Measurements from ENCODE around the gene LRRK1. TPM values are rescaled to one million over a fixed set of nuclear protein-coding genes. Genes with fewer than 3 reads are reported as not detected.
A peak's percentile ranks its signal among the peaks of the same experiment; 100 is the strongest.

LRRK1 gene
- total RNA-seq, 4 donors from 2014 or later, result 12.1 to 23.8 (median 15.2) TPM

DNA sequence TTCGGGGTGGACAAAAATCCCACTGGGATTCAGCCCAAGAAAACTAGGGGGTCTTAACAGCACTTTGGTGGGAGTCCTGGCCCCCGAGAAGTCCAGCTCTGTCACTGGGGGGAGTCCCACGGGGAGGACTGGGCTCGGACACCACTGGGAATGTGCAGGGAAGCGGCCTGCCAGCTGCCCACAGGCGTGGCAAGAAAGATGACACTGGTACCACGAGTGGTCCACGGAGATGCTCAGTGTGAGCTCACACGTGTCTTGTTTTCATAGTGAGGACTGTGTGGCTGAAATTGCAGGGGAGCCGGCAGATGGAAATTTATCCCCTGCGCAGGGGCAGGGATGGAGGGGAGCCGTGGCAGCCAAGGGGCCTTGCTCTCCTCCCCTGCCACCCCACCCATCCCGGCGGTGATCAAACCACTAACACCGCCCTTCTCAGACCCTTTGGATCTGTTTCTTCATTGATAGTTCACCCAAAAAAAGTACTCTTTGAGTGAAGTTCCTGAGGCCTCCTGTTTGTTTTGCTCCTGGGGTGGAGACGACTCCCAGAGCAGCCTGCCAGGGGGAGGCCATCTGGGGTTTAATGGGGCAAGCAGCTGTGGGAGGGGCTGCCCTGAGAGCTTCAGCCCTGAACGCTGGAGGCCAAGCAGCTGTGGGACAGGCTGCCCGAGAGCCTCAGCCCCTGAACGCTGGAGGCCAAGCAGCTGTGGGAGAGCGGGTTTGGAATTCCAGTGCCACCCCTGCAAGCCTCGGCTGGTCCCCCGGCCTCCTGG is 130.9 kb downstream of the LRRK1 start:
- H3K4me1 ChIP-seq, result no peaks in the 10 kb centered on the region
- H3K27ac ChIP-seq, result peak overlapping the region in 2 of 4 donors; percentile 14 to 40
- peaks cover 0 to 64% of the 10 kb centered on the region in 2 donors for H3K36me3 ChIP-seq
- H3K4me3 ChIP-seq, result no peak overlapping the region
- TF ChIP-seq POLR2AphosphoS5 (IDR thresholded peaks at IDR 0.05) (no peak), POLR2A (IDR thresholded peaks at IDR 0.05) (no peak), EP300 (IDR thresholded peaks at IDR 0.05) (no peak)
- TF ChIP-seq, protein P1, sequence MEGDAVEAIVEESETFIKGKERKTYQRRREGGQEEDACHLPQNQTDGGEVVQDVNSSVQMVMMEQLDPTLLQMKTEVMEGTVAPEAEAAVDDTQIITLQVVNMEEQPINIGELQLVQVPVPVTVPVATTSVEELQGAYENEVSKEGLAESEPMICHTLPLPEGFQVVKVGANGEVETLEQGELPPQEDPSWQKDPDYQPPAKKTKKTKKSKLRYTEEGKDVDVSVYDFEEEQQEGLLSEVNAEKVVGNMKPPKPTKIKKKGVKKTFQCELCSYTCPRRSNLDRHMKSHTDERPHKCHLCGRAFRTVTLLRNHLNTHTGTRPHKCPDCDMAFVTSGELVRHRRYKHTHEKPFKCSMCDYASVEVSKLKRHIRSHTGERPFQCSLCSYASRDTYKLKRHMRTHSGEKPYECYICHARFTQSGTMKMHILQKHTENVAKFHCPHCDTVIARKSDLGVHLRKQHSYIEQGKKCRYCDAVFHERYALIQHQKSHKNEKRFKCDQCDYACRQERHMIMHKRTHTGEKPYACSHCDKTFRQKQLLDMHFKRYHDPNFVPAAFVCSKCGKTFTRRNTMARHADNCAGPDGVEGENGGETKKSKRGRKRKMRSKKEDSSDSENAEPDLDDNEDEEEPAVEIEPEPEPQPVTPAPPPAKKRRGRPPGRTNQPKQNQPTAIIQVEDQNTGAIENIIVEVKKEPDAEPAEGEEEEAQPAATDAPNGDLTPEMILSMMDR (IDR thresholded peaks at IDR 0.05), result no peak
- H3K27me3 ChIP-seq, result no peaks in the 10 kb centered on the region
- H3K9me3 ChIP-seq, result no peaks in the 10 kb centered on the region
- peak; percentile 60 for ATAC-seq
- 61 to 83% methylated on average over 7 to 8 of the region's 22 CpGs for WGBS, 2 donors (ENCODE audit: low coverage in 1 of 2)

DNA sequence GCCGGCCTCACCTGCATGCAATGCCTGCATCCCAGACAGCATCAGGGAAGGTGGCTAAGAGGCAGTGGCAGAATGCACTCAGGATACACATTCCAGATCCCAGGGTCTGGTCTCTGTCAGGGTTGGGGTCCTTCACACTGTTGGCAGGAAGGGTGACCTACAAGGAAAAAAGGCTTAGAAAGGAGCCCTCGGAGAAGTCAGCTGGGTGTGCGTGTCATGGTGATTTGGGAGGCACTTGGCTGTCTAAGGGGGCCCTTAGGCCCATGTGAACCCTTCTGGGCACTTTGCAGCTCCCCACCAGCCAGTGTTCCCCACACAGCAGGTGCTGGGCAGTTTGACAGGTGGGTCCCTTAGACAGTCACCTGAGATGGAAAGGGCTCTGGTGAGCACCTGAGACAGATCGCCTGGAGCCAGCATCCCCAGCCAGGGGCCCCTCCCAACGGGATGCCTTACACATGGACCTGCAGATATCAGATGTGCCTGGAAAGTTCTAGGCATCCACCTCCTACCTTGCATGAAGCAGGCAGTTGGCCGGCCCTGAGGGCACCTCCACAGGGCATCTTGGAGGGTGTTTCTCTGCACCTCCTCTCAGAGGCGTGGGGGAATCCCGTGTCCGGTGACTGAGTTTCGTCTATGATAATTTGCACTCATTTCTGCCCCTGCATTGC is 131.6 kb downstream of the LRRK1 start:
- Histone ChIP-seq H3K4me1 (no peaks in the 10 kb centered on the region), H3K27me3 (no peaks in the 10 kb centered on the region), H3K4me3 (no peak overlapping the region), H3K9me3 (no peaks in the 10 kb centered on the region), H3K36me3 (peaks cover 0 to 71% of the 10 kb centered on the region in 2 donors), H3K27ac (no peak overlapping the region)
- no peak for TF ChIP-seq POLR2A (IDR thresholded peaks at IDR 0.05)
- no peak for TF ChIP-seq POLR2AphosphoS5 (IDR thresholded peaks at IDR 0.05)
- TF ChIP-seq EP300 (IDR thresholded peaks at IDR 0.05), result no peak
- TF ChIP-seq, protein P1 (IDR thresholded peaks at IDR 0.05), result no peak
- WGBS, 2 donors (ENCODE audit: low coverage in 1 of 2), result 50 to 85% methylated on average over 1 to 5 of the region's 10 CpGs
- ATAC-seq, result no peak

DNA sequence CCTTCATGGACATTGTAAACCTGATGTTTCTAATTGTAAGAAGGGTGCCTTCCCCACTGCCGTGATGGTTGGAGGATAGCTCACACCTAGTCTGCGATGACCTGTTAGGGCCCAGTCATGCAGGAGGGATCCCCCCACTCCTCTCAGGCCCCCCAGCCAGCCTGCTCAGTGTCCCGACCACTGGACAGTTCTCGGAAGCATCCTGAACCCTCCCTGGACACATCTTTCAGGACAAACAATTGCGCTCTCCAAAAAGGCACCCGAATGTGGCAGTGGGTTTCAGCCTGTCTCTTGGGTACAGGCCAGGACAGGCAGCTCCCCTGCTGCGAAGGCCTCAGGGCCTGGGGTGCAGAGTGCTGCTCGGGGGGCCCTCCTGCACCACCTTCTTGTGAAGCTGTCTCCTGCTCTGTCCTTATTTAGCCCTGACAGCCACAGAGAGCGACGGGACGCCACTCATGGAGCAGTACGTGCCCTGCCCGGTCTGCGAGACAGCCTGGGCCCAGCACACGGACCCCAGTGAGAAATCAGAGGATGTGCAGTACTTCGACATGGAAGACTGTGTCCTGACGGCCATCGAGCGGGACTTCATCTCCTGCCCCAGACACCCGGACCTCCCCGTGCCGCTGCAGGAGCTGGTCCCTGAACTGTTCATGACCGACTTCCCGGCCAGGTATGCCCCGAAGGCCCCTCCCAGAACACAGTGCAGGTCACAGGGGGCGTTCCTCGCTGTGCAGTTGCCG is 132.3 kb downstream of the LRRK1 start:
- WGBS, 2 donors (ENCODE audit: low coverage in 1 of 2), result 83 to 93% methylated on average over 1 to 3 of the region's 28 CpGs
- no peaks in the 10 kb centered on the region for H3K4me1 ChIP-seq
- ATAC-seq, result no peak

DNA sequence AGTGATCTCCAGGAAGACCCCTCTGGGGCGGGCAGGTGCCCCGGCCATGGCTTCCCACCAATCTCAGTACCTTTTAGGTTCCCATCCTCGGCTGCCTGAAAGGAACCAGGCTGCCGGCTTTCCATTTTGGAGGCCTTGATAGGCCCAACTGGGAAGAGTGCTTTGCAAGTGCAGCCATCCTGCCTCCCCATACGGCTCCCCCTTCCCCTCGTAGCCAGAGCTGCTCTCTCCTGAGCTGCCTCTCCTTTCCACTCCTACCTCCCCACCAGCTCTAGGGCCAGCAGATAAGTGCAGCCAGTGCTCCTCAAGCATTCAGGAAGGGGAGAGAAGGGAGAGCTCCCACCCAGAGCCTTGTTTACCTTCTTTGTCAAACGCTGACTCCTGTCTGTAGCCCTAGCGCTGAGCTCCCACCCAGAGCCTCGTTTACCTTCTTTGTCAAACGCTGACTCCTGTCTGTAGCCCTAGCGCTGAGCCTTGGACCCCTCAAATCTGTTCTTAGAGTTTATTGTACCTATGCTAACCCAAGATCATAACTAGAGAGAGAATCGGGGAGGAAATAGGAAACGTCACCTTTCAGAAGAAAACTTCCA is 133.0 kb downstream of the LRRK1 start:
- 68 to 79% methylated on average over 4 to 6 of the region's 13 CpGs for WGBS, 2 donors (ENCODE audit: low coverage in 1 of 2)
- Histone ChIP-seq H3K4me1 (no peaks in the 10 kb centered on the region), H3K9me3 (no peaks in the 10 kb centered on the region), H3K4me3 (no peak overlapping the region), H3K27ac (no peak overlapping the region), H3K36me3 (peaks cover 0 to 75% of the 10 kb centered on the region in 2 donors), H3K27me3 (no peaks in the 10 kb centered on the region)
- ATAC-seq, result no peak
- TF ChIP-seq, protein P1 (IDR thresholded peaks at IDR 0.05), result no peak
- TF ChIP-seq POLR2A (IDR thresholded peaks at IDR 0.05) (no peak), POLR2AphosphoS5 (IDR thresholded peaks at IDR 0.05) (no peak), EP300 (IDR thresholded peaks at IDR 0.05) (no peak)

More for the DNA sequence above, 132.3 kb downstream of the LRRK1 start:
- H3K36me3 ChIP-seq, result peaks cover 0 to 71% of the 10 kb centered on the region in 2 donors
- H3K27me3 ChIP-seq, result no peaks in the 10 kb centered on the region
- no peak overlapping the region for H3K27ac ChIP-seq
- no peak overlapping the region for H3K4me3 ChIP-seq
- no peaks in the 10 kb centered on the region for H3K9me3 ChIP-seq
- TF ChIP-seq, protein P1 (IDR thresholded peaks at IDR 0.05), result no peak
- no peak for TF ChIP-seq POLR2AphosphoS5 (IDR thresholded peaks at IDR 0.05)
- TF ChIP-seq POLR2A (IDR thresholded peaks at IDR 0.05), result no peak
- TF ChIP-seq EP300 (IDR thresholded peaks at IDR 0.05), result no peak

Measured in gastroesophageal sphincter (tissue), 4 donors.